SJSA1 (cell line): ENCODE measurements around the gene CACYBP. TPM values are rescaled to one million over a fixed set of nuclear protein-coding genes. Genes with fewer than 3 reads are reported as not detected.
"Not testable (repeated sequence)": the region's sequence is repeated elsewhere in the genome, so short reads cannot be mapped to it uniquely, and the experiment has no call there.

Experiments
- DNase-seq, 2 experiments: peaks; one replicate each; pipeline ENCODE4 v3.0.0-alpha.2; 2015 to 2020; ENCODE audit warnings: low spot score in 2 of 2, low read depth in 1 of 2
- H3K27ac ChIP-seq: fragments of 250-450 bp; sonication (Bioruptor Pico); 2 replicates; pipeline ENCODE4 v1.5.1; 2020; ENCODE audit warnings: mild to moderate bottlenecking, moderate library complexity
- H3K27me3 ChIP-seq: fragments of 250-450 bp; sonication (Bioruptor Pico); replicated peaks from 2 replicates; pipeline ENCODE4 v1.5.1; 2020; ENCODE audit warnings: mild to moderate bottlenecking, moderate library complexity
- H3K36me3 ChIP-seq: fragments of 250-450 bp; sonication (Bioruptor Pico); 2 replicates; pipeline ENCODE4 v1.5.1; 2020; ENCODE audit warnings: mild to moderate bottlenecking
- H3K4me1 ChIP-seq: fragments of 250-450 bp; sonication (Bioruptor Pico); replicated peaks from 2 replicates; pipeline ENCODE4 v1.6.1; 2021; ENCODE audit warnings: mild to moderate bottlenecking
- H3K4me3 ChIP-seq: fragments of 250-450 bp; sonication (Bioruptor Pico); 2 replicates; pipeline ENCODE4 v1.5.1; 2020; ENCODE audit warnings: mild to moderate bottlenecking
- H3K9me3 ChIP-seq: fragments of 250-450 bp; sonication (Bioruptor Pico); replicated peaks from 2 replicates; pipeline ENCODE4 v1.5.1; 2020; ENCODE audit warnings: mild to moderate bottlenecking
- total RNA-seq: library from RNA; depleted of rRNA; stranded (reverse); fragments of >200 nt; shearing (Covaris generic); gene quantifications from 2 replicates; pipeline ENCODE4 v1.2.3, GENCODE V29; 2014

Gene CACYBP
- total RNA-seq, 1 experiment from 2014 or later: 376 TPM

GRCh38 chr1:175005085-175005783, 5.5 kb downstream of the CACYBP start:
- Histone ChIP-seq H3K4me1 (peaks cover 6% of the 10 kb centered on the region), H3K9me3 (no peaks in the 10 kb centered on the region), H3K36me3 (peaks cover 65% of the 10 kb centered on the region), H3K4me3 (no peak overlapping the region), H3K27ac (no peak overlapping the region), H3K27me3 (no peaks in the 10 kb centered on the region)
- no peak for DNase-seq

GRCh38 chr1:175009532-175009931, 9.8 kb downstream of the CACYBP start:
- Histone ChIP-seq H3K9me3 (no peaks in the 10 kb centered on the region), H3K4me3 (no peak overlapping the region), H3K27me3 (no peaks in the 10 kb centered on the region), H3K27ac (no peak overlapping the region), H3K4me1 (no peaks in the 10 kb centered on the region), H3K36me3 (peaks cover 97% of the 10 kb centered on the region)
- DNase-seq: no peak

- no peak for DNase-seq
- Histone ChIP-seq H3K4me1 (peaks cover 17% of the 10 kb centered on the region), H3K27ac (no peak overlapping the region), H3K4me3 (no peak overlapping the region), H3K36me3 (peaks cover 93% of the 10 kb centered on the region), H3K27me3 (no peaks in the 10 kb centered on the region), H3K9me3 (no peaks in the 10 kb centered on the region)
These were observed 13.7 kb downstream of the CACYBP start for GRCh38 chr1:175013445-175013844.

GRCh38 chr1:175015243-175015642, 15.5 kb downstream of the CACYBP start:
- peak in 1 of 2 experiments; percentile 65 for DNase-seq
- H3K4me3 ChIP-seq: no peak overlapping the region
- H3K9me3 ChIP-seq: no peaks in the 10 kb centered on the region

GRCh38 chr1:175019524-175019923, 19.8 kb downstream of the CACYBP start:
- peaks cover 35% of the 10 kb centered on the region for H3K36me3 ChIP-seq
- H3K4me1 ChIP-seq: peaks cover 20% of the 10 kb centered on the region
- no peak overlapping the region for H3K27ac ChIP-seq
- no peak overlapping the region for H3K4me3 ChIP-seq
- DNase-seq: no peak
- no peaks in the 10 kb centered on the region for H3K9me3 ChIP-seq
- H3K27me3 ChIP-seq: no peaks in the 10 kb centered on the region

More at GRCh38 chr1:175015243-175015642, 15.5 kb downstream of the CACYBP start:
- H3K36me3 ChIP-seq: peaks cover 76% of the 10 kb centered on the region
- no peaks in the 10 kb centered on the region for H3K27me3 ChIP-seq
- H3K4me1 ChIP-seq: peaks cover 17% of the 10 kb centered on the region
- H3K27ac ChIP-seq: peak overlapping the region; percentile 58

- 0 out of 2 replicates have a peak, but pooled peaks cover 3% of the 10 kb centered on the region for H3K4me1 ChIP-seq
- peak within 1 kb of the TSS; percentile 62 for H3K4me3 ChIP-seq
- peaks cover 2% of the 10 kb centered on the region for H3K36me3 ChIP-seq
- H3K27me3 ChIP-seq: no peaks in the 10 kb centered on the region
- peak; percentile 88 to 97 for DNase-seq
- H3K9me3 ChIP-seq: no peaks in the 10 kb centered on the region
- H3K27ac ChIP-seq: peak within 1 kb of the TSS; percentile 58
These were observed 23.5 kb downstream of the CACYBP start, which contains the start of gene MRPS14 for GRCh38 chr1:175023043-175023921. TSS of gene MRPS14 (minus strand) at chr1:175023425. CDS start at chr1:175023408, 17 bp downstream.

- not testable (repeated sequence) for H3K36me3 ChIP-seq, H3K9me3 ChIP-seq, DNase-seq, H3K4me1 ChIP-seq, H3K27me3 ChIP-seq
- Histone ChIP-seq H3K4me3 (peak overlapping the region; percentile 62), H3K27ac (peak overlapping the region; percentile 39)
These were observed 24.1 kb downstream of the CACYBP start for GRCh38 chr1:175023922-175024242.

GRCh38 chr1:175024773-175025172, 25.0 kb downstream of the CACYBP start:
- Histone ChIP-seq H3K9me3 (no peaks in the 10 kb centered on the region), H3K27ac (no peak overlapping the region), H3K27me3 (no peaks in the 10 kb centered on the region), H3K36me3 (no peaks in the 10 kb centered on the region), H3K4me1 (0 out of 2 replicates have a peak, but pooled peaks cover 3% of the 10 kb centered on the region), H3K4me3 (no peak overlapping the region)
- DNase-seq: no peak

- no peaks in the 10 kb centered on the region for H3K27me3 ChIP-seq
- no peaks in the 10 kb centered on the region for H3K36me3 ChIP-seq
- no peak overlapping the region for H3K27ac ChIP-seq
- DNase-seq: no peak
- peaks cover 10% of the 10 kb centered on the region for H3K4me1 ChIP-seq
- H3K9me3 ChIP-seq: no peaks in the 10 kb centered on the region
- H3K4me3 ChIP-seq: no peak overlapping the region
These were observed 34.2 kb downstream of the CACYBP start for GRCh38 chr1:175033953-175034352.

GRCh38 chr1:175034775-175035174, 35.0 kb downstream of the CACYBP start:
- no peak overlapping the region for H3K27ac ChIP-seq
- DNase-seq: no peak
- no peaks in the 10 kb centered on the region for H3K9me3 ChIP-seq
- H3K4me3 ChIP-seq: no peak overlapping the region
- no peaks in the 10 kb centered on the region for H3K36me3 ChIP-seq
- H3K27me3 ChIP-seq: no peaks in the 10 kb centered on the region
- H3K4me1 ChIP-seq: peaks cover 11% of the 10 kb centered on the region

- DNase-seq: peak in 1 of 2 experiments; percentile 34
- Histone ChIP-seq H3K9me3 (no peaks in the 10 kb centered on the region), H3K4me1 (peaks cover 22% of the 10 kb centered on the region), H3K36me3 (no peaks in the 10 kb centered on the region), H3K27ac (no peak overlapping the region), H3K4me3 (no peak overlapping the region), H3K27me3 (no peaks in the 10 kb centered on the region)
These were observed 36.1 kb downstream of the CACYBP start for GRCh38 chr1:175035865-175036264.

- no peaks in the 10 kb centered on the region for H3K9me3 ChIP-seq
- H3K4me1 ChIP-seq: peaks cover 28% of the 10 kb centered on the region
- H3K27ac ChIP-seq: no peak overlapping the region
- DNase-seq: no peak
- no peaks in the 10 kb centered on the region for H3K36me3 ChIP-seq
- no peak overlapping the region for H3K4me3 ChIP-seq
- H3K27me3 ChIP-seq: no peaks in the 10 kb centered on the region
These were observed 36.7 kb downstream of the CACYBP start for GRCh38 chr1:175036476-175036875.

- Histone ChIP-seq H3K36me3 (no peaks in the 10 kb centered on the region), H3K4me1 (peaks cover 36% of the 10 kb centered on the region), H3K27me3 (no peaks in the 10 kb centered on the region), H3K27ac (no peak overlapping the region), H3K9me3 (no peaks in the 10 kb centered on the region), H3K4me3 (no peak overlapping the region)
- no peak for DNase-seq
These were observed 37.7 kb downstream of the CACYBP start for GRCh38 chr1:175037416-175037815.

- no peak for DNase-seq
- peaks cover 59% of the 10 kb centered on the region for H3K4me1 ChIP-seq
- H3K9me3 ChIP-seq: no peaks in the 10 kb centered on the region
- no peak overlapping the region for H3K27ac ChIP-seq
- H3K36me3 ChIP-seq: no peaks in the 10 kb centered on the region
- H3K4me3 ChIP-seq: no peak overlapping the region
- no peaks in the 10 kb centered on the region for H3K27me3 ChIP-seq
These were observed 40.7 kb downstream of the CACYBP start for GRCh38 chr1:175040324-175040879.
